HG03521 (cell line): Measurements from ENCODE around the gene SIAH1.
"Not testable (repeated sequence)": the region's sequence is repeated elsewhere in the genome, so short reads cannot be mapped to it uniquely, and the experiment has no call there.

ENCODE experiments used
- ATAC-seq: cut with Tn5 transposase; IDR thresholded peaks from one replicate; pipeline ENCODE4 v1.9.1; 2021; ENCODE audit warnings: mild to moderate bottlenecking, moderate library complexity; ENCODE audit not compliant: unreplicated experiment

The SIAH1 gene

GRCh38 chr16:48385253-48386150 is at the start of gene SIAH1:
TSS of gene SIAH1 (minus strand) at chr16:48385413. CDS start at chr16:48362428, 22,985 bp downstream.
- peak; percentile 69 for ATAC-seq

GRCh38 chr16:48434653-48435317 is 49.6 kb upstream of the SIAH1 start:
- ATAC-seq, result no peak

- no peak for ATAC-seq
Observed at GRCh38 chr16:48433850-48434530, 48.8 kb upstream of the SIAH1 start.

GRCh38 chr16:48433116-48433849 is 48.1 kb upstream of the SIAH1 start:
- ATAC-seq, result no peak

- ATAC-seq, result peak; percentile 86
Observed at GRCh38 chr16:48432136-48432535, 46.9 kb upstream of the SIAH1 start.

- no peak for ATAC-seq
Observed at GRCh38 chr16:48430890-48431289, 45.7 kb upstream of the SIAH1 start.

- ATAC-seq, result no peak
Observed at GRCh38 chr16:48426244-48427141, 41.3 kb upstream of the SIAH1 start.

GRCh38 chr16:48422537-48422936 is 37.3 kb upstream of the SIAH1 start:
- no peak for ATAC-seq

GRCh38 chr16:48421741-48422140 is 36.5 kb upstream of the SIAH1 start:
- no peak for ATAC-seq

- ATAC-seq, result no peak
Observed at GRCh38 chr16:48420437-48420836, 35.2 kb upstream of the SIAH1 start.

GRCh38 chr16:48416617-48417016 is 31.4 kb upstream of the SIAH1 start:
- ATAC-seq, result not testable (repeated sequence)

GRCh38 chr16:48413272-48413671 is 28.1 kb upstream of the SIAH1 start:
- no peak for ATAC-seq

- no peak for ATAC-seq
Observed at GRCh38 chr16:48409839-48410632, 24.8 kb upstream of the SIAH1 start.

- ATAC-seq, result no peak
Observed at GRCh38 chr16:48408688-48409087, 23.5 kb upstream of the SIAH1 start.

- no peak for ATAC-seq
Observed at GRCh38 chr16:48405907-48406306, 20.7 kb upstream of the SIAH1 start.

GRCh38 chr16:48405153-48405552 is 19.9 kb upstream of the SIAH1 start:
- no peak for ATAC-seq

- ATAC-seq, result not testable (repeated sequence)
Observed at GRCh38 chr16:48402547-48402946, 17.3 kb upstream of the SIAH1 start.

- no peak for ATAC-seq
Observed at GRCh38 chr16:48395375-48395774, 10.2 kb upstream of the SIAH1 start.

- ATAC-seq, result no peak
Observed at GRCh38 chr16:48394355-48394703, 9.1 kb upstream of the SIAH1 start.
